WTC11 (cell line): Measurements from ENCODE around the gene MICAL1. TPM values are rescaled to one million over a fixed set of nuclear protein-coding genes. Genes with fewer than 3 reads are reported as not detected.

Source experiments
- ATAC-seq: fragments of 200-7000 bp; cut with Tn5 transposase; 2 replicates; pipeline ENCODE4 v1.10.0; 2021; ENCODE audit warnings: mild to moderate bottlenecking, moderate library complexity
- CTCF ChIA-PET: fragments of 300-600 bp; sonication (Branson Sonifier 250); formaldehyde crosslinking; loops from one replicate; lab custom pipeline; 2021; ENCODE audit warnings: antibody characterized with exemption; lab: Charles Lee
- POLR2A ChIA-PET: fragments of 350-600 bp; sonication (Branson Sonifier 250); formaldehyde crosslinking; loops from one replicate; lab custom pipeline; 2021; ENCODE audit warnings: antibody characterized with exemption; lab: Charles Lee
- DNase-seq: peaks from one replicate; pipeline ENCODE4 v3.0.0; 2021; ENCODE audit warnings: low spot score
- H3K27ac Mint-ChIP-seq: 2 replicates; pipeline ENCODE4 v1.8.0; 2021; ENCODE audit warnings: mixed read lengths
- H3K27me3 Mint-ChIP-seq: 2 replicates; pipeline ENCODE4 v1.8.0; 2021; ENCODE audit warnings: low read depth, mild to moderate bottlenecking, moderate library complexity, mixed read lengths
- H3K36me3 Mint-ChIP-seq: 2 replicates; pipeline ENCODE4 v1.8.0; 2021; ENCODE audit warnings: mixed read lengths
- H3K4me1 Mint-ChIP-seq: 2 replicates; pipeline ENCODE4 v1.8.0; 2022; ENCODE audit warnings: mixed read lengths
- H3K4me3 Mint-ChIP-seq: 2 replicates; pipeline ENCODE4 v1.8.0; 2021; ENCODE audit warnings: mild to moderate bottlenecking, moderate library complexity, mixed read lengths
- H3K9me3 Mint-ChIP-seq: 2 replicates; pipeline ENCODE4 v1.8.0; 2021; ENCODE audit warnings: mixed read lengths
- ATF1 ChIP-seq: sonication (generic); formaldehyde crosslinking; IDR thresholded peaks from 2 replicates; pipeline ENCODE4 v1.8.1; 2023; ENCODE audit warnings: mild to moderate bottlenecking, moderate library complexity, missing genetic modification reagents
- NFATC4 ChIP-seq: fragments of 250-450 bp; sonication (Bioruptor Pico); IDR thresholded peaks from 2 replicates; pipeline ENCODE4 v1.9.0; 2021; ENCODE audit warnings: mild to moderate bottlenecking
- NR1H2 ChIP-seq: sonication (generic); formaldehyde crosslinking; IDR thresholded peaks from 2 replicates; pipeline ENCODE4 v1.9.0; 2021; ENCODE audit warnings: mild to moderate bottlenecking, moderate library complexity, missing genetic modification reagents
- RELA ChIP-seq: sonication (generic); formaldehyde crosslinking; IDR thresholded peaks from 2 replicates; pipeline ENCODE4 v1.8.1; 2022; ENCODE audit warnings: missing genetic modification reagents, mild to moderate bottlenecking, borderline replicate concordance
- total RNA-seq: library from RNA; stranded (reverse); gene quantifications from 3 replicates; pipeline ENCODE4 v1.2.3, GENCODE V29; 2021
- TF ChIP-seq, protein P1 (sequence below): sonication (generic); formaldehyde crosslinking; IDR thresholded peaks from 2 replicates; pipeline ENCODE4 v1.8.1; 2022; ENCODE audit warnings: missing genetic modification reagents, borderline replicate concordance
- TF ChIP-seq, protein P2 (sequence below): fragments of 250-450 bp; sonication (Bioruptor Pico); IDR thresholded peaks from 2 replicates; pipeline ENCODE4 v1.9.0; 2021; ENCODE audit warnings: mild to moderate bottlenecking
- TF ChIP-seq, protein P3 (sequence below): sonication (generic); formaldehyde crosslinking; IDR thresholded peaks from 2 replicates; pipeline ENCODE4 v1.8.1; 2023; ENCODE audit warnings: mild to moderate bottlenecking, missing genetic modification reagents, borderline replicate concordance
- TF ChIP-seq, protein P4 (sequence below): sonication (generic); formaldehyde crosslinking; IDR thresholded peaks from 2 replicates; pipeline ENCODE4 v1.8.1; 2022; ENCODE audit warnings: low read depth, missing genetic modification reagents, borderline replicate concordance
- TF ChIP-seq, protein P5 (sequence below): sonication (generic); formaldehyde crosslinking; IDR thresholded peaks from 2 replicates; pipeline ENCODE4 v1.8.0; 2022; ENCODE audit warnings: missing genetic modification reagents

MICAL1 gene
- total RNA-seq, 1 experiment from 2014 or later, result 57.4 TPM

DNA sequence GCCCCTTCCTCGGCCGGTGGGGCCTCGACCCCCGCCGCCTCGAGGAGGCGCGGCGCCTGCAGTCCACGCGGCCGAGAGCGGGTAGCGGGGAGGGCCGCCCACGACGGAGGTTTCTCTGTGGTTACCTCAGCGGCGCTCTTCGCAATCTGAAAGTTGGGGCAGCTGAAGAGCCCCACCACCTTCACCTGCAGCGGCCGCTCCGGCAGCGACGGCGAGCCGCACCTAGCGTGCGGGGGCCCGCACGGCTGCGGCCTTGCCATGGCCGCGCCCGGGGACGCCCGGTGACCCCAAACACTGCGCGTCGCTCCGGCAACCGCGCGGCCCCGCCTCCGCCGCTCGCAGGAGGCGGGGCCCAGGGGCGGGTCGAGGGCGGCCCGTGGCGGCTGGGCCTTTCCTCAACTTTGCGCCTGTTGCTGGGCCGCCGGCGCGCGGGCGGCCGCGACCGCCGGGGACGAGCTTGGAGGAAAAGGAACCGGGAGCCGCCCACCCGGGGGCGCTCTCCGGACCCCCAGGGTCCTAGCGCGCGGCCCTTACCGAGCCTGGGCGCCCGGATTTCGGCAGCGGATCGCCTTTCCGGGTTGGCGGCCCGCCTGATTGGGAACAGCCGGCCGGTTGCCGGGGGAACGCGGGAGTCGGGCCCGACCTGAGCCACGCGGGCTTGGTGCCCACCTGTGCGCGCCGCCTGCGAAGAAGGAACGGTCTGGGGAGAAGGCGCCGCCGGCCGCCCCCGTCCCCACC lies 15.1 kb downstream of the MICAL1 start, which contains the start of the genes PPIL6 and SMPD2 (continued):
- TF ChIP-seq, protein P1, sequence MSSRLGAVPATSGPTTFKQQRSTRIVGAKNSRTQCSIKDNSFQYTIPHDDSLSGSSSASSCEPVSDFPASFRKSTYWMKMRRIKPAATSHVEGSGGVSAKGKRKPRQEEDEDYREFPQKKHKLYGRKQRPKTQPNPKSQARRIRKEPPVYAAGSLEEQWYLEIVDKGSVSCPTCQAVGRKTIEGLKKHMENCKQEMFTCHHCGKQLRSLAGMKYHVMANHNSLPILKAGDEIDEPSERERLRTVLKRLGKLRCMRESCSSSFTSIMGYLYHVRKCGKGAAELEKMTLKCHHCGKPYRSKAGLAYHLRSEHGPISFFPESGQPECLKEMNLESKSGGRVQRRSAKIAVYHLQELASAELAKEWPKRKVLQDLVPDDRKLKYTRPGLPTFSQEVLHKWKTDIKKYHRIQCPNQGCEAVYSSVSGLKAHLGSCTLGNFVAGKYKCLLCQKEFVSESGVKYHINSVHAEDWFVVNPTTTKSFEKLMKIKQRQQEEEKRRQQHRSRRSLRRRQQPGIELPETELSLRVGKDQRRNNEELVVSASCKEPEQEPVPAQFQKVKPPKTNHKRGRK, result no peak
- TF ChIP-seq, protein P2, sequence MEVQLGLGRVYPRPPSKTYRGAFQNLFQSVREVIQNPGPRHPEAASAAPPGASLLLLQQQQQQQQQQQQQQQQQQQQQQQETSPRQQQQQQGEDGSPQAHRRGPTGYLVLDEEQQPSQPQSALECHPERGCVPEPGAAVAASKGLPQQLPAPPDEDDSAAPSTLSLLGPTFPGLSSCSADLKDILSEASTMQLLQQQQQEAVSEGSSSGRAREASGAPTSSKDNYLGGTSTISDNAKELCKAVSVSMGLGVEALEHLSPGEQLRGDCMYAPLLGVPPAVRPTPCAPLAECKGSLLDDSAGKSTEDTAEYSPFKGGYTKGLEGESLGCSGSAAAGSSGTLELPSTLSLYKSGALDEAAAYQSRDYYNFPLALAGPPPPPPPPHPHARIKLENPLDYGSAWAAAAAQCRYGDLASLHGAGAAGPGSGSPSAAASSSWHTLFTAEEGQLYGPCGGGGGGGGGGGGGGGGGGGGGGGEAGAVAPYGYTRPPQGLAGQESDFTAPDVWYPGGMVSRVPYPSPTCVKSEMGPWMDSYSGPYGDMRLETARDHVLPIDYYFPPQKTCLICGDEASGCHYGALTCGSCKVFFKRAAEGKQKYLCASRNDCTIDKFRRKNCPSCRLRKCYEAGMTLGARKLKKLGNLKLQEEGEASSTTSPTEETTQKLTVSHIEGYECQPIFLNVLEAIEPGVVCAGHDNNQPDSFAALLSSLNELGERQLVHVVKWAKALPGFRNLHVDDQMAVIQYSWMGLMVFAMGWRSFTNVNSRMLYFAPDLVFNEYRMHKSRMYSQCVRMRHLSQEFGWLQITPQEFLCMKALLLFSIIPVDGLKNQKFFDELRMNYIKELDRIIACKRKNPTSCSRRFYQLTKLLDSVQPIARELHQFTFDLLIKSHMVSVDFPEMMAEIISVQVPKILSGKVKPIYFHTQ (CRISPR knock-in tag), result no peak
- TF ChIP-seq ATF1 (CRISPR knock-in tag) (no peak; the same call in 1 of the 2 replicates), NR1H2 (CRISPR knock-in tag) (no peak)
- TF ChIP-seq, protein P3, sequence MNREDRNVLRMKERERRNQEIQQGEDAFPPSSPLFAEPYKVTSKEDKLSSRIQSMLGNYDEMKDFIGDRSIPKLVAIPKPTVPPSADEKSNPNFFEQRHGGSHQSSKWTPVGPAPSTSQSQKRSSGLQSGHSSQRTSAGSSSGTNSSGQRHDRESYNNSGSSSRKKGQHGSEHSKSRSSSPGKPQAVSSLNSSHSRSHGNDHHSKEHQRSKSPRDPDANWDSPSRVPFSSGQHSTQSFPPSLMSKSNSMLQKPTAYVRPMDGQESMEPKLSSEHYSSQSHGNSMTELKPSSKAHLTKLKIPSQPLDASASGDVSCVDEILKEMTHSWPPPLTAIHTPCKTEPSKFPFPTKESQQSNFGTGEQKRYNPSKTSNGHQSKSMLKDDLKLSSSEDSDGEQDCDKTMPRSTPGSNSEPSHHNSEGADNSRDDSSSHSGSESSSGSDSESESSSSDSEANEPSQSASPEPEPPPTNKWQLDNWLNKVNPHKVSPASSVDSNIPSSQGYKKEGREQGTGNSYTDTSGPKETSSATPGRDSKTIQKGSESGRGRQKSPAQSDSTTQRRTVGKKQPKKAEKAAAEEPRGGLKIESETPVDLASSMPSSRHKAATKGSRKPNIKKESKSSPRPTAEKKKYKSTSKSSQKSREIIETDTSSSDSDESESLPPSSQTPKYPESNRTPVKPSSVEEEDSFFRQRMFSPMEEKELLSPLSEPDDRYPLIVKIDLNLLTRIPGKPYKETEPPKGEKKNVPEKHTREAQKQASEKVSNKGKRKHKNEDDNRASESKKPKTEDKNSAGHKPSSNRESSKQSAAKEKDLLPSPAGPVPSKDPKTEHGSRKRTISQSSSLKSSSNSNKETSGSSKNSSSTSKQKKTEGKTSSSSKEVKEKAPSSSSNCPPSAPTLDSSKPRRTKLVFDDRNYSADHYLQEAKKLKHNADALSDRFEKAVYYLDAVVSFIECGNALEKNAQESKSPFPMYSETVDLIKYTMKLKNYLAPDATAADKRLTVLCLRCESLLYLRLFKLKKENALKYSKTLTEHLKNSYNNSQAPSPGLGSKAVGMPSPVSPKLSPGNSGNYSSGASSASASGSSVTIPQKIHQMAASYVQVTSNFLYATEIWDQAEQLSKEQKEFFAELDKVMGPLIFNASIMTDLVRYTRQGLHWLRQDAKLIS (CRISPR knock-in tag), result no peak
- TF ChIP-seq, protein P4, sequence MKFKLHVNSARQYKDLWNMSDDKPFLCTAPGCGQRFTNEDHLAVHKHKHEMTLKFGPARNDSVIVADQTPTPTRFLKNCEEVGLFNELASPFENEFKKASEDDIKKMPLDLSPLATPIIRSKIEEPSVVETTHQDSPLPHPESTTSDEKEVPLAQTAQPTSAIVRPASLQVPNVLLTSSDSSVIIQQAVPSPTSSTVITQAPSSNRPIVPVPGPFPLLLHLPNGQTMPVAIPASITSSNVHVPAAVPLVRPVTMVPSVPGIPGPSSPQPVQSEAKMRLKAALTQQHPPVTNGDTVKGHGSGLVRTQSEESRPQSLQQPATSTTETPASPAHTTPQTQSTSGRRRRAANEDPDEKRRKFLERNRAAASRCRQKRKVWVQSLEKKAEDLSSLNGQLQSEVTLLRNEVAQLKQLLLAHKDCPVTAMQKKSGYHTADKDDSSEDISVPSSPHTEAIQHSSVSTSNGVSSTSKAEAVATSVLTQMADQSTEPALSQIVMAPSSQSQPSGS (CRISPR knock-in tag), result no peak

DNA sequence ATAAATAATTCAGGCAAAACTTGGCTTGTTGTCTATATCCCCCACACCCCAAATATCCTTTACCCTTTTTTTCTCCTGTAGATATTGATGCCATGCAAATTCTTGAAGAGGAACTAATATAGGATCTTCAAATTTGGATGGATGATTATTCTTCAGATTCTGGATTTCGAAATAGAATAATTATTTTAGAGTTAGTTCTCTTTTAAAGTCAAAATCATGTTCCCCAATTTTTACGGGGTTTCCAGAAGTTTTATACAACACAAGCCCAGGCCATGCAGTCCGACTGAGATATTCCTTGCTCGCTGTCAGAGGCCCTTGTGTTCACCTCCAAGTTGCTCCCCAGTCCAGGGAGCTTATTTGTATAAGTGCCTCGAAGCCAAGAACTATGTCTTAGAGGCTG lies 19.5 kb downstream of the MICAL1 start:
- Mint-ChIP-seq H3K27ac (no peak overlapping the region), H3K36me3 (no peaks in the 10 kb centered on the region), H3K27me3 (peaks cover 7% of the 10 kb centered on the region), H3K4me3 (no peak overlapping the region), H3K9me3 (no peaks in the 10 kb centered on the region), H3K4me1 (peaks cover 5% of the 10 kb centered on the region; the same call in 1 of the 2 replicates)
- ChIA-PET CTCF (interaction anchor here (1.1 kb wide), 1 partner anchor 604 kb away, joined by 3 read pairs; no protein-coding TSS in a partner anchor), POLR2A (no interaction called here)
- DNase-seq (no peak), ATAC-seq (no peak)
- TF ChIP-seq NFATC4 (CRISPR knock-in tag), result no peak
- TF ChIP-seq, protein P1, result no peak
- TF ChIP-seq RELA, result no peak
- TF ChIP-seq, protein P5, sequence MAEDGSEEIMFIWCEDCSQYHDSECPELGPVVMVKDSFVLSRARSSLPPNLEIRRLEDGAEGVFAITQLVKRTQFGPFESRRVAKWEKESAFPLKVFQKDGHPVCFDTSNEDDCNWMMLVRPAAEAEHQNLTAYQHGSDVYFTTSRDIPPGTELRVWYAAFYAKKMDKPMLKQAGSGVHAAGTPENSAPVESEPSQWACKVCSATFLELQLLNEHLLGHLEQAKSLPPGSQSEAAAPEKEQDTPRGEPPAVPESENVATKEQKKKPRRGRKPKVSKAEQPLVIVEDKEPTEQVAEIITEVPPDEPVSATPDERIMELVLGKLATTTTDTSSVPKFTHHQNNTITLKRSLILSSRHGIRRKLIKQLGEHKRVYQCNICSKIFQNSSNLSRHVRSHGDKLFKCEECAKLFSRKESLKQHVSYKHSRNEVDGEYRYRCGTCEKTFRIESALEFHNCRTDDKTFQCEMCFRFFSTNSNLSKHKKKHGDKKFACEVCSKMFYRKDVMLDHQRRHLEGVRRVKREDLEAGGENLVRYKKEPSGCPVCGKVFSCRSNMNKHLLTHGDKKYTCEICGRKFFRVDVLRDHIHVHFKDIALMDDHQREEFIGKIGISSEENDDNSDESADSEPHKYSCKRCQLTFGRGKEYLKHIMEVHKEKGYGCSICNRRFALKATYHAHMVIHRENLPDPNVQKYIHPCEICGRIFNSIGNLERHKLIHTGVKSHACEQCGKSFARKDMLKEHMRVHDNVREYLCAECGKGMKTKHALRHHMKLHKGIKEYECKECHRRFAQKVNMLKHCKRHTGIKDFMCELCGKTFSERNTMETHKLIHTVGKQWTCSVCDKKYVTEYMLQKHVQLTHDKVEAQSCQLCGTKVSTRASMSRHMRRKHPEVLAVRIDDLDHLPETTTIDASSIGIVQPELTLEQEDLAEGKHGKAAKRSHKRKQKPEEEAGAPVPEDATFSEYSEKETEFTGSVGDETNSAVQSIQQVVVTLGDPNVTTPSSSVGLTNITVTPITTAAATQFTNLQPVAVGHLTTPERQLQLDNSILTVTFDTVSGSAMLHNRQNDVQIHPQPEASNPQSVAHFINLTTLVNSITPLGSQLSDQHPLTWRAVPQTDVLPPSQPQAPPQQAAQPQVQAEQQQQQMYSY (CRISPR knock-in tag), result no peak
